ENCODE measurements around the gene ABCA2.

The ABCA2 gene

DNA sequence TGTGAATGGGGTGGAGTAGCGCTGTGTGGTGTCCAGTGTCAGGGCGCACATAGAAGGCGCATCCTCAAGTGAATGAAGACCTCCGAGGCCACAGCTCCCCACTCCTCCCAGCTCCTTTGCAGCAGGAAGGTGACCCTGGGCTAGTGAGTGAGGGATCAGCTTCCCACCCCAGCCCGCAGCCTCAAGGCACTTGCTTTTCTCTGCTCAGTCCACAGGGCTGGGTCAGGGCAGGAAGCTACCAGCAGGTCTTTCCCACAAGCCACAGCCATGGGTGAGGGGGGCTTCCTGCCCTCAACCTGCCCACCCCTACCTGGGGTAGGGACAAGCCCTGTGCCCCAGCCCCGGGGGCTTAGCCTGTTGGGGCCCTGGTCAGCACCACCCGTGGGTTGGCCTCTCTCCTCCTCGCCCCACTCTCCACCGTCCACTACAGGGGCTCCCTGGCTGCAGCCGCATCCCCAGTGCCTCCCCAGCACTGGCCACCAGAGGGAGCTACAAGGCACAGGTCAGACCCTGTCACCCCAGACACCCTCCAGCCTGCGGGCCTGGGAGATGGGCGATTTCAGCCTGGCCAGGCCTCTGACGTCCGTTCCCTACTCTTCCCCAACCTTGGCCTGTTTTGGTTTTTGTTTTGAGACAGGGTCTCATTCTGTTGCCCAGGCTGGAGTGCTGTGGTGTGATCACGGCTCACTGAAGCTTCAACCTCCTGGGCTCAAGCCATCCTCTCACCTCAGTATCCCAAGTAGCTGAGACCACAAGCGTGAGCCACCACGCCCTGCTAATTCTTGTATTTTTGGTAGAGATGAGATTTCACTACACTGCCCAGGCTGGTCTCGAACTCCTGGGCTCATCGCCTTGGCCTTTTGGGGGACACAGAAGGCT lies 1.3 kb upstream of the ABCA2 start:
- no peak for DNase-seq (ENCODE audit: low read depth)

DNA sequence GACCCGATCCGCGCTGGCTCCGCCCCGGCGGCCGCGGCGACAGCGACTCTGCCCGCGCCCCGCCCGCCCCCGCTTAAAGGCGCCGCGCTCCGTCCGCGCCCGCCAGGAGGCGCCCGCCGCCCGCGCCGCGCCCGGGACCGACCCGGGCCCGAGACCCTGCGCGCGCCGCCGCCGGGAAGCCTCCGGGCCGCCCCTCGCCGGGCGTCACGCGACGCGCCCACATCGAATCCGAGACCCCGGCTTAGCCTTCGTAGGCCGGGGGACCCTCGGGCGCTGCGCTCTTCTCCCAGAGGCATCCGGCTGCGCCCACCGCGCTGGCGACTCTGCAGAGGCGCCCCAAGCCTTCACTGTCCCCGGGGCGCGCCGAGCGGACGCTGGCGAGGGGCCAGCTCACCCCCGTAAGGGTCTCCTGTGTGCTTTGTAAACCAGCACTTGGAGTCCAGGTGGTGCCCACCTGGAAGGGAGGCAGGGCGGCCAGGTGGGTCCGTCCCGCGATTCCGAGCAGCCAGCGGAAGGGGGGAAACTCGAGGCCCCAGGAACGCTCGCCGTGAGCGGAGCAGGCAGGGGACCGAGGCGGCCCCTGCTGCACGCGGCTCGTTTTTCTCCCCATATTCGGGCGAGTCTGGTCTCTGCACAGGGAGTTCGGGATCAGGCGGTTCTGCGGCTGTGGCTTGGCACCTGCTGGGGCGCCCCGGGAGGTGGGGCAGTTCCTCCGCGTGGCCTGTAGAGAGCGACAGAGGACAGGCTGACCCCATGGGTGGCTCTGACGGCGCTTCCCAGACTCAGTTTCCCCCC lies 423 bp upstream of the ABCA2 start:
- no peak for DNase-seq (ENCODE audit: low read depth)

DNA sequence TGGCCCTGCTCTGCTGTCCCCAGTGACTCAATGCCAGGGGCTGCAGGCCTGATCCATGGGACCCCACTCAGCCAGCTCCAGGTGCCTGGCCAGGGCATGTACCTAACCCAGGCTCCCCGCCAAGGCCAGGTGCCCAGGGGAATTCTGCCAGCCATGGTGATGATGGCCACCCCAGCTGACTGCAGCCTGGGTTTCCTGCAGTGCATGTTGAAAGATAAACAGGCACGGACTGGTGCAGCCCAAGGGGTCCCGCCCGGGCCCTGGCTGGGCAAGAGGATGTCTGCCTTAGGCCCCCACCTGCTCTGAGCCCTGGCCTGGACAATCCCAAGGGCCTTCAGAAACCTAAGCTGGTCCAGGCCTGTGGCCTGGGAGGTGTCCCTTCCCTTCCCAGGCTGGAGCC lies 1.2 kb downstream of the ABCA2 start:
- no peak for DNase-seq (ENCODE audit: low read depth)

DNA sequence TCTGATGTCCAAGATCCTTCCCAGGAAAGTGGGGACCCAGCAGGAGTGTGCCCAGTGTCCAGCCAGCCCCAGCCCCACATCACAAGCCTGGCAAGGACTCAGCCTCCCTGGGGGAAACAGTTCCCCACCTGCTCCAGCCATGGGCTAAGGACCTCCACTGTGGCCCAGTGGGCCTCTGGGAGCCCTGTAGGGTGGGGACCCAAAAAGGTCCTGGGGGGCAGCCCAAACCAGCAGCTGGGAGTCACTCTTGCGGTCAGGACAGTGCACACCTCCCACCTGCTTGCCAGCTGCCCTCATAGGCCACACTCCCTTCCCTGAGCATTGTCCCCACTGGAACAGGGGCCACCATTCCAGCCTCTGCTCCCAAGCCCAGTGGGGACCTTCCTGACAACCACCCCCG lies 1.7 kb downstream of the ABCA2 start:
- no peak for DNase-seq (ENCODE audit: low read depth)

DNA sequence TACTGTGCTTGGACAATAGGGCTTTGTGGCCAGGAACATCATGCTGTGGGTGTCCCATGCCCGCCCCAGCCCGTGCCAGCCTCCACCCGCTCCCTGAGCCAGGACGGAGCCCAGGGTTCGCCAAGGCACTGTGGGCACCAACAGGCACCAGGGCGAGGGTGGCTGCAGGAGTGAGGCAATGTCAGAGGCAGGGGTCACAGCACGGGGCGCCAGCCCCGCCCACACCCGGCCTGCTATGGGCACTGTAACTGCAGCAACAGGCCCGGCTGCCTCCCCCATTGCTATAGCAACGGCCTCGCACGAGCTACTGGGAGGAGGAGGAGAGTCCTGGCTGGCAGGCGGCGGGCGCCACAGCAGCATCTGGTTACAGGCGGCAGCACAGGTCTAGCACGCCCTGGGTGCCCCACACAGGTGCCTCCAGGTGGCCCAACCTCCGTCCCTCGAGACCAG lies 2.5 kb downstream of the ABCA2 start:
- no peak for DNase-seq (ENCODE audit: low read depth)

DNA sequence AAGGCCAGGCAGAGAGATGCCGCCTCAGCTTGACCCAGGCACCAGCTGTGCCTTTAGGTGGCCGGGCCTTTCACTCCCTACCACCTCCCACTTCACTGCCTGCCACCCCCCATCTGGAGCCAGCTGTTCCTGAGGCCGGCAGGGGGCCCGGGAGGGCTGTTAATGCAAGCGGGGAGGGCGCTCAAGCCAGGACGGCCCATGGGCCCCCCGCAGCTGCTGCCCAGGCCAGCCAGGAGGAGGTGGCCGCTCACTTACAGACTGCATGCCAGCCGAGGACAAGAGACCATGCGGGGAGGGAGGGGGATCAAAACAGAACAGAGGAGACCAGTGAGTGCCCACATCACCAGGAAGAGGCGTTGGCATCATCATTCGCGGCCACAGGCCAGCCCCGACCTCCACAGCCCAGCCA lies 4.5 kb downstream of the ABCA2 start:
- no peak for DNase-seq (ENCODE audit: low read depth)

DNA sequence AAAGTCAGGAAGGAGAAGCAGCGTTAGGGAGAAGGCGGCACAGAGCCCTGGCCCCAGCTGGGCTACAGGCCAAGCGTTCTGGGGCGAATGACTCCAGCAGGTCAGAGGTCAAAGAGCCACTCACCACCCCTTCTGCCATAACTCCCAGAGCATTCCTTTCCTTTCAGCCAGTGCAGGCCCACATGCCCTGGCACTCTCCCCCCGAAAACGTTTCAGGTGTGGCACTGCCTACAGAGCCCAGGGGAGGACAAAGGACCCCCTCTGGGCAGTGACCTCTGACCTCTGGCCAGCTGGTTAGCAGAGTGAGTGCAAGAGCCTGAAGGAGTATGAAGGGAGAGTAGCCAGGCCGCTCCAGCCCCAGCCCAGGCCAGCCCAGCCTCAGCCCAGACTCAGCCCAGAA lies 4.9 kb downstream of the ABCA2 start:
- no peak for DNase-seq (ENCODE audit: low read depth)

DNA sequence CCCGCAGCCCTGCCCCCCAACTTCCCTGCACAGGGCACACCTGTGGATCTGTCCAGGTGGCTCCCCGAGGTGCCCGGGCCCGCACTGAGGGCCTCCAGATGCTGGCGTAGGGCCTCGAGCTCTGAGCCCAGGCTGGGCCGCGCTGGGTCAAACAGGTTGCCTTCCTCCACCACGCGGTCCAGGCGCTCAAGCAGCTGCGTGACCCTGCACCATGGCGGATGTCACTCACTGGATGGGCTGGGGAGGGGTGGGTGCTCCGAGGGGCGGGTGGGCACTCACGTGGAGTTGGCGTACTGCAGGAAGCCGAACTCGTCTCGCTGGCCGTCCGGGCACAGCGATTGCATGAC lies 5.4 kb downstream of the ABCA2 start:
- DNase-seq (ENCODE audit: low read depth) = no peak

DNA sequence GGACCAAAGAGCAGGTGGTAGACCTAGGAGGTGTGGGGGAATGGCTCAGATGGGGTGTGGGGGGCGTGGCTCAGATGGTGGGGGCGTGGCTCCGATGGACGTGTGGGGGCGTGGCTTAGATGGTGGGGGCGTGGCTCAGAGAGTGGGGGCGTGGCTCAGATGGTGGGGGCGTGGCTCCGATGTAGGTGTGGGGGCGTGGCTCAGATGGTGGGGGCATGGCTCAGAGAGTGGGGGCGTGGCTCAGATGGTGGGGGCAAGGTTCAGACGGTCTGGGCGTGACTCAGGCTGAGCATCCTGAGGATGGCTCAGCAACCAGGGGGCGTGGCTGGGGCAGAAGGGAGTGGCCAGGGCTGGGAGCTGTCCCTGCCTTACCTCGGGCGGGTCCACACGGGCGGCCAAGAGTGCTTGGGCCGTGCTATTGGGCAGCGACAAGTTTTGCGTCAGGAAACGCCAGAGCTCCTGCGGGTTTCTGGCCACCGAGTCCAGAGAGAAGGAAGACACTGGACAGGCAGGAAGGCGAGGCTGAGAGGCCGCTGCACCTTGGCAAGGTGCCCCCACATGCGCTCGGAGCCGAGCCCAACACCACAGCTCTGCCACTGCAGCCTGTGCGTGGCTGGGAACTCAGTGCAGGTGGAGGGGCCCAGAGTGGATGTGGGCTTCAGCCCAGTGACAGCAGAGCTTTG lies 5.9 kb downstream of the ABCA2 start:
- DNase-seq (ENCODE audit: low read depth) = peak; percentile 80

DNA sequence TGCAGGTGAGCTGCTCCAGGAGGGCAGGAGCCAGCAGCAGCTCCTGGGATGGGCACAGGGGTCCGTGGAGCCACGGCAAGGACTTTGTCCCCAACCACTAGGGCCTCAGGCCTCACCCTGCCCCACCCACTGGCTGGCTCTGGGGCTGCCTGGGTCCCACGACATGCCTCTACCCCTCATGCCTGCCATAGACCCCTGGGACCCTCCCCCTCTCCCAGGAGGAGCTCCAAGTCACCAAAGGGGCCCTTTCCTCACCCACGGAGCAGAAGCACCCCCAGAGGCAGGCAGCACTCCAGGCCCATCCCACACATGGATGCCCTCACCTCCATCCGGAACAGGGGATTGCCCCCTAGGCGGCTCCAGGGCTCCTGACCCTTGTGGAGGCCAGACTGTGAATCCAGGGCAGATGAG lies 6.5 kb downstream of the ABCA2 start:
- DNase-seq (ENCODE audit: low read depth) = no peak

DNA sequence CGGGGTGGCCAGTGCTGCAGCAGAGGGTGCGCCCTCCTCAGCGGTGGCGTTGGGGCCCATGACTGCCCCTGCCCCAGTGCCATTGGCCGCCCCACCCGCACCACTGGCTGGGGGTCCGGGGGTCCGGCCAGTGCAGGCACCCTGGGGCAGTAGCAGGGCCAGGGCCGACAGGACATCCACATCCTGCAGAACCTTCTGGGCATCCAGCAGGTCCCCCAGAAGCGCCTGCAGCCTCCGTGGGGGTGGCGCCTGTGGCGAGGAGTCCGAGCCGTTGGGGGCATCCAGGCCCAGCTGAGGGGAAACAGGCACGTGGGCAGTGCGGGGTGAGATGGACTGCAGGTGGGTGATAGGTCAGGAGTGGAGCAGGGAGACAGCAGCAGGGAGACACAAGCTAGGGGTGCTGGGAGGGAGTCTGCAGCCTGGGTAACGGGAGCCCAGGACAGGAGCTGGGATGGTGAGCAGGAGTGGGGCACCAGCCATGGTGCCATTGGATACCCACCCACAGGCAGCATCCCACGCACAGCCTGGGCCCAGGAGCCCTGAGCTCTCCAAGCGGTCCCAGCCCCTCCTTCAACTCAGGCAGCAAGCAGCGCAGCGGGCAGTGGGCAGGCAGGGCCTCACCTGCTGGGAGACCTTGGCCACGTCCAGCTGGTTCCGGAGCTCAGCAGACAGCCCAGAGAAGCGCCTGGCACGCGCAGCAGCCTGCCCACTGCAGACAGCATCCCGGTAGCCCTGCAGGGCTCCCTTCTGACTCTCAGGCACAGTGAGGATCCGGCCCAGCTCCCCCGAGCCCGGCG lies 7.1 kb downstream of the ABCA2 start:
- no peak for DNase-seq (ENCODE audit: low read depth)

DNA sequence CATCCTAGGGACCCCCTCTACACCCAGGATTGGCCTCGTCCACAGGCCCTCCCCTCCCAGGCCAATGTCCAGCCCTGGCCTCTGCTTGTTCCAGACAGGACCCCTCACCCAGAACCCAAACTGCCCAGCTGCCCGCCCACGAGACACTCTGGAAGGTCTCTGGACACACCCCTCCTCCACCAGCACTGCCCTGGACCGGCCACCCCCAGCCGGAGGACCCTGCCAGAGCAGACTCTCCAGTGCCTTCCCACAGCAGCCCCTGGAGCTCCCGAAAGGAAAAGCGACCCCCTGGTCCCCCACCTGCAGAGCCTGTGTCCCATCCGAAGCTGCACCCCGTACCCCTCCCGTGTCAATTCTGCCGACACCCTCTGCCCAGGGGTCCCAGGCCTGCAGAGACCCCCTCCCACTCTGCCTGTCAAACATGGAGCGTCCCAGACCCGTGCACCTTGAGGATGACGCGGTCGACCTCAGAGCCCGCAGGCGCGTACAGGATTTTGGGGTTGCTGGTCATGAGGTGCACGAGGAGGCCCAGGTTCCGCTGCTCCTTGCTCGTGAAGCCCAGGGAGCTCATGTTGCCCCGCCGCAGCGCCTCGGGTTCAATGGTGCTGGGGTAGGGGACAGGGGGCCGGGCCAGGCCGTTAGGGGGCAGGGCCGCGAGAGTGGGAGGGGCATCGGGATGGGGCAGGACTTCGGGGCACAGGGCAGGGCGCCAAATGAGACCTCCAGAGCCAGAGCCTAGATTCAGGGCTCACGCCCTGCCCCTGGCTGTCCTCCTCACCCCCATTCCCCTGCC lies 8.0 kb downstream of the ABCA2 start:
- no peak for DNase-seq (ENCODE audit: low read depth)

DNA sequence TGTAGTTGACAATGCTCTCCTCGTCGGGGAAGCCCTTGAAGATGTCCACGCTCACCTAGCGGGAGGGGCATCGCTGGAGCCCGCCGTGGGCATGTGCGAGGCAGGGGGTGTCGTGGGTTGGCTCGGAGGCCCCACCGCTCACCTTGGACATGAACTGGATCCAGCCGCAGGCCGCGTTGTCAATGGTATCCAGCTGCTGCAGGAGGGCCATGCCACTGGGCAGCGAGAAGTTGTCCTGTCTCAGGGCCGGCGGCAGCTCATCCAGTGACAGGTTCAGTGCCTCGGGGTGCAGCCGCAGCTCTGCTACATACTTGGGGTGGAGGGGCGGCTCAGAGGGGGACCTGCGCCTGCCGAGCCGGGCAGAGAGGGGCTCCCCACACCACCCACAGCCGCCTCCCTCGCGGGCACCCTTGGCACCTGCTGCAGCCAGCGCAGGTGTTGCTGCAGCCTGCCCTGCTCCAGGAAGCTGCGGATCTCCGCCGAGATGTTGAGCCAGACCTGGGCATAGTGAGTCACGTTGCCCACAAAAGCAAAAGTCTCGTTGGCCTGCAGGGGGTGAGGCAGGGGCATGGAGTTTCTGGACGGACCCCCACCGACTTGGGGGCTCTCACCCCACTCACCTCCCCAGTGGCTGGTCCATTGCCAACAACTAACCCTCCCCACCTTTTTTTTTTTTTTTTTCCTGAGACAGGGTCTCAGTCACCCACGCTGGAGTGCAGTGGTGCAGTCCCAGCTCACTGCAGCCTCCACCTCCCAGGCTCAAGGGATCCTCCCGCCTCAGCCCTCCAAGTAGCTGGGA lies 9.1 kb downstream of the ABCA2 start:
- no peak for DNase-seq (ENCODE audit: low read depth)

DNA sequence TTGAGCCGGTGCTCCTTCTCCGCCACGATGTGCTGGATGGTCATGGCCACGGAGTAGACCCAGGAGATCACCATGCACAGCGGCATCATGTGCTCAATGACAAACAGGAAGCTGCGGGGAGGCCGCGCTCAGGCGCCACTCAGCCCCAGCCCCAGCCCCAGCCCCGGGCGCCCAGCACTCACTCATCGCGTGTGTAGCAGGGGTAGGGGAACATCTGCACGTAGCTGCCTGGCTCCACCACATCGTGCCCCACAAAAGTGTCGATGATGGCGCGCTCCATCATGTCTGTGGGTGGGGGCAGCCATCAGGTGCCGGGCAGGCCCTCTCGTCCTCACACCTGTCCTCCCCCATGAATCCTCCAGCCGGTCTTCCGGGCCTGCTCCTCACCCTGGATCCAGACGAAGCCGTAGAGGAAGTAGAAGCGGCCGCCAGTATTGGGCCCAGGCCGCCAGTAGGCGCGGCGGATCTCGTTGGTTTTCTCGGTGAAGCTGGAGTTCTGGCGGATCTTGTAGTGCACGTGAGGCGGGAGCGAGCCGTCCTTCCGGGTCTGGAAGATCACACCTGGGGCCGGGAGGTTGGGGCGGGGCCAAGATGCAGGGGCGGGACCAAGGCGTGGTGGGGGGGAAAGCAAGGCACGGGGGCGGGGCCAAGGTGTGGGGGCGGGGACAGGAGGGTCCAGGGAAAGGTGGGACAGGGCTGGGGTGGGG lies 10.1 kb downstream of the ABCA2 start:
- DNase-seq (ENCODE audit: low read depth) = no peak

DNA sequence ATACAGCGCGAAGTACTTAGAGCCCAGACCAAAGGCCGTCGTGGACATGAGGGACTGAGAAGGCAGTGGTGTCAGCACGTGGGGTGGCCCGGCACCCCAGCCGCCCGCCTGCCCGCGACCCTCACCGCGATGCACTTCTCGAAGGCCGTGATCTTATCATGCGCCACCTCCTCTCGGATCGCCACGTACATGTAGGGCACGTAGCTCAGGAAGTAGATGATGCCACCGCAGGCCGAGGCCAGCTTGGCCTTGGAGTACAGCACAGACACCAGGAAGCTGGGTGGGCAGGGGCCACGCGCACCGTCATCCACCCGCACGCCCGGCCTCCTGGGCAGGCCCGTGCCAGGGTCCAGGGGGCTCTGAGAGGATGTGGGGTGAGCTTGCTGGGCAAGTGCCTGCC lies 11.0 kb downstream of the ABCA2 start:
- DNase-seq (ENCODE audit: low read depth) = no peak

DNA sequence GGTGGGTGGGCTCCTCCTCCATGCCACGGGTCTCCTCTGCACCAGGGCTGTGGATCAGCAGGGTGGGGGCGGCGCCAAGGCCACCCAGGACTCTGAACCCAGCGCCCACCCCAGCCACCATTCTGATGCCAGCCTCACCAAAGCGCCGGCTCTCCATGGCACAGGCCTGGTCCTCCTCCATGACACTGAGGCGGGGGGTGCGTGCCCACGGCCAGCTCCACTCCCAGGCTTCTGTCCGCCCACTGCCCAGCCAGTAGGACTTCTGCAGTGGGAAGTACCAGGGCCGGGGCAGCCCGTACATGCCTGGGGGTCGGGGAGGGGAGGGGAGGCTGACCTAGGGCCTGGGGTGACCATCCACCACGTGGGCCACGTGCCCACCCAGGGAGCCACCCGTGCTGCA lies 11.6 kb downstream of the ABCA2 start:
- no peak for DNase-seq (ENCODE audit: low read depth)

DNA sequence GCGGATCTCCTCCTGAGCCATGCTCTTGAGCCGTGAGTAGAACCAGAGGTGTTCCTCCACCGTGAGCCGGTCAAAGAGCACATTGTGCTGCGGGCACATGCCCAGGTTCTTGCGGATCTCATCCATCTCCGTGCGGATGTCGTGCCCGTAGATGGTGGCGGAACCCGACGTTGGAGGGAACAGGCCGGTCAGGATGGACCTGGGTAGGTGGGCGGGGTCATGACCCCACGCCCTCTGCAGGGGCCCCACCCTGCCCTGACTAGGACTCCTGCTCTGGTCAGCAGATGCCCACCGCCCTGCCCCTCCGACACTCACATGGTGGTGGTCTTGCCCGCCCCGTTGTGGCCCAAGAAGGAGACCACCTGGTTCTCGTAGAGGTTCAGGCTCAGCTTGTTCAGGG lies 12.1 kb downstream of the ABCA2 start:
- DNase-seq (ENCODE audit: low read depth) = no peak

DNA sequence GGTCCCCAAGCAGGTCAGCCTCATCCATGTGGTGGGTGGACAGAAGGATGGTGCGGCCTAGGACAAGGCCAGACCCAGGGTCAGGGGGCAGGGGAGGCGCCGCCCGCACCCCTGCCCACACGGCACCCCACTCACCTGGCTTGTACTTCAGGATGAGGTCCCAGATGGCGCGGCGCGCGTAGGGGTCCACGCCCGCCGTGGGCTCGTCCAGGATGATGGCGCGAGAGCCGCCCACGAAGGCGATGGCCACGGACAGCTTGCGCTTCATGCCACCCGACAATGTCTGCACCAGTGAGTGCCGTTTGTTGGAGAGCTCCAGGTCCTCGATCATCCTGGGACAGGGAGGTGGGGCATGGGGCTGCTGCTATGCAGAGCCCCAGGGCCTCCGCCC lies 12.5 kb downstream of the ABCA2 start:
- DNase-seq (ENCODE audit: low read depth) = no peak

DNA sequence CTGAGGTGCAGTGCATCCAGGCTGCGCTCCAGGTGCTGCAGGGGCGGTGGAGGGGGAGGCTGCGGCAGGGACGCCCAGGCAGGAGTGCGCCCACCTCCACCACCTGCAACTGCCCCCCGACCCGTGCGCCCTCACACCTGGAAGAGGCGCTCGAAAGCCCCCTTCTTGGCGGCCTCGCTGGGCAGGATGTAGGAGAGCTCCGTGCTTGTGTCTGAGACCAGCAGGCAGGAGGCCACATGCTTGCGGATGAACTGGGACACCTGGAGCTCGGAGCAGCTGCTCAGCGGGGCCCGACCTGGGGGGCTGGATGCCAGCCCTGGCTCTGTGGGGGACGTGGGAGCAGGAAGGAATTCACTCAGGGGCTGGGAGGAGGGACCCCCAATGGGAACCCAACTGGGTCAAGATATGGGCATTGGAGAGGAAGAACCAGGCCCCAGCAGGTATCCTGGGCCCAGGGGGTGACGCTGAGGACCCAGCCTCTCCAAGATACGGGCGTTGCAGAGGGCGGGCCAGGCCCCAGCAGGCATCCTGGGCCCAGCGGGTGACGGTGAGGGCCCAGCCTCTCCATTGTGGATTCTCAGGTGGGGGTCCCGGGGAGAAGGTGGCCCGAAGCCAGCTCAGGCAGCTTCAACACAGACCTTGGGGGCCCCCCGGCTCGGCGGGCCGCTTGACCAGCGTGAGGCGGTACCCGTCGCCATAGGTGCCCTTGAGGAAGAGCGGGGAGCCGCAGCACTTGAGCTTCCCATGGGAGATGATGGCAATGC lies 13.1 kb downstream of the ABCA2 start:
- DNase-seq (ENCODE audit: low read depth) = no peak

Measured in CMK (cell line).